Islet precursor cell (in vitro differentiated cells): ENCODE results near the gene ANGEL2.
"Not testable (repeated sequence)": the region's sequence is repeated elsewhere in the genome, so short reads cannot be mapped to it uniquely, and the experiment has no call there.

Experiments used
- DNase-seq: peaks from one replicate; pipeline ENCODE4 v3.0.0-alpha.2; 2018

ANGEL2 gene

GRCh38 chr1:212974711-212975110 lies 41.0 kb downstream of the ANGEL2 start:
- peak; percentile 35 for DNase-seq

GRCh38 chr1:212973899-212974298 lies 41.8 kb downstream of the ANGEL2 start:
- peak; percentile 24 for DNase-seq

GRCh38 chr1:212973426-212973825 lies 42.2 kb downstream of the ANGEL2 start:
- peak; percentile 13 for DNase-seq

GRCh38 chr1:212971312-212971711 lies 44.4 kb downstream of the ANGEL2 start:
- peak; percentile 67 for DNase-seq

- peak; percentile 60 for DNase-seq
Measured at GRCh38 chr1:212970085-212970484, 45.6 kb downstream of the ANGEL2 start.

GRCh38 chr1:212968368-212968863 lies 47.3 kb downstream of the ANGEL2 start:
- peak; percentile 30 for DNase-seq

- DNase-seq, result peak; percentile 72
Measured at GRCh38 chr1:212967801-212968200, 47.9 kb downstream of the ANGEL2 start.

GRCh38 chr1:212966616-212967015 lies 49.1 kb downstream of the ANGEL2 start:
- DNase-seq, result peak; percentile 48

GRCh38 chr1:212964993-212965392 lies 50.7 kb downstream of the ANGEL2 start:
- not testable (repeated sequence) for DNase-seq

GRCh38 chr1:212964102-212964501 lies 51.6 kb downstream of the ANGEL2 start:
- DNase-seq, result no peak

GRCh38 chr1:212962509-212962908 lies 53.2 kb downstream of the ANGEL2 start:
- no peak for DNase-seq

- DNase-seq, result no peak
Measured at GRCh38 chr1:212960932-212961331, 54.7 kb downstream of the ANGEL2 start.

- DNase-seq, result no peak
Measured at GRCh38 chr1:212959266-212960220, 56.1 kb downstream of the ANGEL2 start.

GRCh38 chr1:212958175-212958574 lies 57.5 kb downstream of the ANGEL2 start:
- DNase-seq, result peak; percentile 79

- DNase-seq, result no peak
Measured at GRCh38 chr1:212957546-212957945, 58.1 kb downstream of the ANGEL2 start.

GRCh38 chr1:212955961-212956620 lies 59.6 kb downstream of the ANGEL2 start:
- DNase-seq, result no peak

- no peak for DNase-seq
Measured at GRCh38 chr1:212955098-212955497, 60.6 kb downstream of the ANGEL2 start.

GRCh38 chr1:212954514-212954913 lies 61.2 kb downstream of the ANGEL2 start:
- no peak for DNase-seq

- no peak for DNase-seq
Measured at GRCh38 chr1:212953321-212953720, 62.3 kb downstream of the ANGEL2 start.

GRCh38 chr1:212952641-212952976 lies 63.1 kb downstream of the ANGEL2 start:
- DNase-seq, result no peak

GRCh38 chr1:212951947-212952640 lies 63.6 kb downstream of the ANGEL2 start:
- DNase-seq, result no peak

GRCh38 chr1:212951126-212951946 lies 64.3 kb downstream of the ANGEL2 start:
- no peak for DNase-seq
